GM21786 (cell line): ENCODE data around the gene ABCC11.

Experiments used
- ATAC-seq: cut with Tn5 transposase; IDR thresholded peaks from one replicate; pipeline ENCODE4 v1.9.1; 2021; ENCODE audit not compliant: unreplicated experiment

ABCC11 gene

GRCh38 chr16:48136547-48137360, 110.6 kb downstream of the ABCC11 start:
- ATAC-seq: no peak

- ATAC-seq: no peak
These were observed 113.7 kb downstream of the ABCC11 start for GRCh38 chr16:48133455-48134211.

- no peak for ATAC-seq
These were observed 114.6 kb downstream of the ABCC11 start for GRCh38 chr16:48132696-48133095.

- no peak for ATAC-seq
These were observed 116.0 kb downstream of the ABCC11 start for GRCh38 chr16:48131201-48131935.

- no peak for ATAC-seq
These were observed 117.4 kb downstream of the ABCC11 start for GRCh38 chr16:48129926-48130325.

- no peak for ATAC-seq
These were observed 118.6 kb downstream of the ABCC11 start for GRCh38 chr16:48128769-48129168.

GRCh38 chr16:48126801-48127644, 120.3 kb downstream of the ABCC11 start:
- ATAC-seq: no peak

GRCh38 chr16:48125888-48126287, 121.5 kb downstream of the ABCC11 start:
- ATAC-seq: no peak

- no peak for ATAC-seq
These were observed 123.1 kb downstream of the ABCC11 start for GRCh38 chr16:48124266-48124665.

- no peak for ATAC-seq
These were observed 124.1 kb downstream of the ABCC11 start for GRCh38 chr16:48123104-48123788.

- no peak for ATAC-seq
These were observed 126.1 kb downstream of the ABCC11 start for GRCh38 chr16:48121276-48121675.

- no peak for ATAC-seq
These were observed 128.5 kb downstream of the ABCC11 start for GRCh38 chr16:48118841-48119240.

- no peak for ATAC-seq
These were observed 129.9 kb downstream of the ABCC11 start for GRCh38 chr16:48117217-48118105.
